VCaP (cell line): ENCODE data around the gene PIM3.

Source experiments
- H3K27ac ChIP-seq: fragments of 450-650 bp; 2 replicates; pipeline ENCODE4 v1.5.1; 2017
- TF ChIP-seq, protein P1 (sequence below): fragments of 450-650 bp; conservative IDR thresholded peaks from 2 replicates; pipeline ENCODE4 v1.5.1; 2017; ENCODE audit warnings: mild to moderate bottlenecking, moderate library complexity

Gene PIM3

GRCh38 chr22:49942565-49943404 lies 17.8 kb upstream of the PIM3 start:
- no peak overlapping the region for H3K27ac ChIP-seq
- TF ChIP-seq, protein P1, sequence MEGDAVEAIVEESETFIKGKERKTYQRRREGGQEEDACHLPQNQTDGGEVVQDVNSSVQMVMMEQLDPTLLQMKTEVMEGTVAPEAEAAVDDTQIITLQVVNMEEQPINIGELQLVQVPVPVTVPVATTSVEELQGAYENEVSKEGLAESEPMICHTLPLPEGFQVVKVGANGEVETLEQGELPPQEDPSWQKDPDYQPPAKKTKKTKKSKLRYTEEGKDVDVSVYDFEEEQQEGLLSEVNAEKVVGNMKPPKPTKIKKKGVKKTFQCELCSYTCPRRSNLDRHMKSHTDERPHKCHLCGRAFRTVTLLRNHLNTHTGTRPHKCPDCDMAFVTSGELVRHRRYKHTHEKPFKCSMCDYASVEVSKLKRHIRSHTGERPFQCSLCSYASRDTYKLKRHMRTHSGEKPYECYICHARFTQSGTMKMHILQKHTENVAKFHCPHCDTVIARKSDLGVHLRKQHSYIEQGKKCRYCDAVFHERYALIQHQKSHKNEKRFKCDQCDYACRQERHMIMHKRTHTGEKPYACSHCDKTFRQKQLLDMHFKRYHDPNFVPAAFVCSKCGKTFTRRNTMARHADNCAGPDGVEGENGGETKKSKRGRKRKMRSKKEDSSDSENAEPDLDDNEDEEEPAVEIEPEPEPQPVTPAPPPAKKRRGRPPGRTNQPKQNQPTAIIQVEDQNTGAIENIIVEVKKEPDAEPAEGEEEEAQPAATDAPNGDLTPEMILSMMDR: no peak

GRCh38 chr22:49943405-49943765 lies 17.2 kb upstream of the PIM3 start:
- TF ChIP-seq, protein P1: no peak
- no peak overlapping the region for H3K27ac ChIP-seq

DNA sequence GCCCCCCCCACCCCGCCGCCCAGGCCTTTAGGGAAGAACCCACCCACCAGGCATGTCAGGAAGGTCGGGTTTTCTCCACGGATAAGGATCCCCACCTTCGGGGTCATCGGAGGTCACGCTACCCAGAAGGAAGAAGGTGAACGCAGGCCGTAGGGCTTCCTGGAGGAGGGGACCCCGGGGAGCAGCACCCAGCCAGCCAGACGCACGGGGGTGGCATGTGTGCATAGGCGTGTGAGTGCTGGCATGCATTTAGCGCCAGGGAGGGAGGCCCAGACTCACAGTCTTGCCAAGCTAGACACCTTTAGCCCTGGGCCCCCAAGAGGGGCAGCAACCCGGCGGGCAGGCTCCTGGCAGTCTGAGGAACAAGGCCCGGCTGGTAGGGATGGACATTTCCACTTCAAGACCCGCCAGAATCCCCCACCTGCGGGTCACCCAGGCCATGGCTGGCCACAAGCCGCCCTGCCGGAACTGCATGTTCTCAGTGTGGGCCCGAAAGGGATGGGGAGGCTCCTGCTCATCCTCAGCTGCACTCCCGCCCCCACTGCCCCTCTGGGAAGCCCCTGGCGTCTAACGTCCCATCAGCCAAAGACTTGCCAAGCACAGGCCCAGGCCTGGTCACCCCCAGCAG lies 16.7 kb upstream of the PIM3 start:
- TF ChIP-seq, protein P1: no peak
- H3K27ac ChIP-seq: peak overlapping the region; percentile 57

DNA sequence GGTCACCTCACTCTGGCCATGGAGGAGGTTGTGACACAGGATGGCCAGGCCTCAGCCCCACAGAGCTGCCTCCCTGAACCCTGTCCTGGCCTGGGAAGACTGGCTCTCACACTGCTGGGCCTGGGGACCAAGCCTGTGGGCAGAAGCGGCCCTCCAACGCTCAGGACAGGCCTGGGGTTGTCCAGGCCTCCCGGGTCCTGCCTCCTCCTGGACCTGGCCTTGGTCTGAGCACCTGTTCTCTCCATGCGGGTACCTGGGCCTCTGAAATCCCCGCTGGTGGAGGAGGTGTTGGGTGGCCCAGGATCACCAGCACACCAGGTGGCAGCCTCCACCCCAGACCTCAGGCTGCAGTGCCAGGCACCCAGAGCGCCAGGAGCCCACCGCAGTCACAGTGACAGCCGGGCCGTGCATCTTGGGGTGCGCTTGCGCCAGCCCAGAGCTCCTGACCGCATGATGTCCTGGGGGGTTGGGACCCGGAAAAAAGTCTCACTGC lies 16.1 kb upstream of the PIM3 start:
- H3K27ac ChIP-seq: peak overlapping the region; percentile 57
- TF ChIP-seq, protein P1: no peak

DNA sequence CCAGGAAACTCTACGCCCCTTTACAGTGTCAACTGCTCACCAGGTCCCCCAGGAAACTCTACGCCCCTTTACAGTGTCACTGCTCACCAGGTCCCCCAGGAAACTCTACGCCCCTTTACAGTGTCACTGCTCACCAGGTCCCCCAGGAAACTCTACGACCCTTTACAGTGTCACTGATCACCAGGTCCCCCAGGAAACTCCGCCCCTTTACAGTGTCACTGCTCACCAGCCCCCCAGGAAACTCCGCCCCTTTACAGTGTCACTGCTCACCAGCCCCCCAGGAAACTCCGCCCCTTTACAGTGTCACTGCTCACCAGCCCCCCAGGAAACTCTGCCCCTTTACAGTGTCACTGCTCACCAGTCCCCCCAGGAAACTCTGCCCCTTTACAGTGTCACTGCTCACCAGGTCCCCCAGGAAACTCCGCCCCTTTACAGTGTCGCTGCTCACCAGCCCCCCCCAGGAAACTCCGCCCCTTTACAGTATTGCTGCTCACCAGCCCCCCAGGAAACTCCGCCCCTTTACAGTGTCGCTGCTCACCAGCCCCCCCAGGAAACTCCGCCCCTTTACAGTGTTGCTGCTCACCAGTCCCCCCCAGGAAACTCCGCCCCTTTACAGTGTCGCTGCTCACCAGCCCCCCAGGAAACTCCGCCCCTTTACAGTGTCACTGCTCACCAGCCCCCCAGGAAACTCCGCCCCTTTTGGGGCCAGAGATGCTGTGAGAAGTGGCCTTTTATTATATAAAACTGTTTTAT lies 15.4 kb upstream of the PIM3 start:
- H3K27ac ChIP-seq: peak overlapping the region; percentile 59

DNA sequence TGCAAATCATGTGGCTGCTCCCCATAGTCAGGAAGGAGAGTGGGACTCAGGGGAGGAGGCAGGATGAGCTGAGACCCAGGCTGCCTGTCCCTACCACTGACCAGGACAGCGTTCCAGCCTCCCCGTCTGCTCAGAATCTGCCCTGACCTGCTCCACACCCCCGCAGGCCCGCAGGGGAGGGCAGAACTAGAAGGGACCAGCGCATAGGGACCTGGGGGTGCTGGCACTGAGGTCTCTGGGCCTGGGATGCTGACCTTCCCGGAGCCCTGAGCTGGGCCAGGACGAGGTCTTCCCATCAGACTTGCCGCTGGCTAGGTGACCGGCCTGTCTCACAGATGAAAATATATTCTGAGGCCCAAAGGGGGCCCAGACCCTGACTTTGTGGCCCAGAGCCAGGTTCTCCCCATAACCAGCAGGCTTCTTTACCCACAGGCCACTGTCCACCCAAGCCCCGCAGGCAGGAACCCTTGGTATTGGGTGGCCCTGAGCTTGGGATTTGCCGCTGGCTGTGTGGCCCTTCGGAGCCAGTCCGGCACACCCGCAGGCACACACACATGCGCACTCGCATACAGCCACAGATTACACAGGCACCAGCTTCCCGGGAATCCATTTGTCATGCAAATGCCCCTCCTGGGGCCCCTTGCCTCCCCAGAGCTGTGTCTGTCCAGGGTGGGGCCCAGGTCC lies 13.8 kb upstream of the PIM3 start:
- TF ChIP-seq, protein P1: no peak
- H3K27ac ChIP-seq: peak overlapping the region; percentile 92

DNA sequence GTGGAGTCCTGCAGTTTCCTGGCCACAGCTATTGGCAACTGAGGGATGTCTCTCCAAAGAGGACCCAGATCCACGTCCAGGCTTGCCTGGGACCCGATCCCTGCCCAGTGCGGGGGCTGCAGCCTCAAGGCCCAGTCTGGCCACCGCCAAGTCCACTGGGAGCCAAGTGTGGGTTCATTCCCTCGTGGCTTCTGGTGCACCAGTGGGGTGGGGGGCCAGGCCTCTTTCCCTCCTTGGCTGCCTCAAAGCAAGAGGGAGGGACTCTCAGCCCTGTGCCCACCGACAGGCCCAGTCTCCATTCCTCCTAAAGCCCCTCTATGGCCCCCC lies 13.3 kb upstream of the PIM3 start:
- peak overlapping the region; percentile 92; the same call in 1 of the 2 replicates for H3K27ac ChIP-seq
- TF ChIP-seq, protein P1: no peak
